Measurements from ENCODE around the gene CHL1.

CHL1 gene

GRCh38 chr3:346186-346585 is 149.6 kb downstream of the CHL1 start:
- Histone ChIP-seq H2AFZ (ENCODE audit: low read depth, low read length) (no peak overlapping the region), H3K27me3 (ENCODE audit: insufficient read depth, low read length, poor library complexity) (no peaks in the 10 kb centered on the region), H3K79me2 (ENCODE audit: insufficient read depth, low read length) (no peaks in the 10 kb centered on the region), H4K20me1 (ENCODE audit: insufficient read depth, low read length) (no peaks in the 10 kb centered on the region), H3K4me1 (ENCODE audit: insufficient read depth, low read length) (no peaks in the 10 kb centered on the region), H3K9ac (ENCODE audit: low read depth, low read length) (no peak overlapping the region), H3K4me2 (ENCODE audit: insufficient read depth, low read length) (no peak overlapping the region), H3K27ac (ENCODE audit: low read length) (no peak overlapping the region), H3K36me3 (ENCODE audit: insufficient read depth, low read length) (no peaks in the 10 kb centered on the region), H3K9me3 (ENCODE audit: insufficient read depth, low read length, severe bottlenecking) (no peaks in the 10 kb centered on the region), H3K4me3 (ENCODE audit: low read depth in 1 of 2, low read length in 2 of 2) (no peak overlapping the region)
- TF ChIP-seq EZH2 (IDR thresholded peaks at IDR 0.05; ENCODE audit: borderline replicate concordance, low read depth, low read length, severe bottlenecking) (no peak), CTCF (IDR thresholded peaks at IDR 0.05; ENCODE audit: borderline replicate concordance, extremely low read depth, low read length, poor library complexity, severe bottlenecking) (no peak)
- no peak for ATAC-seq (ENCODE audit: insufficient read depth, low read depth)
- no peak for DNase-seq

- Histone ChIP-seq H3K4me3 (ENCODE audit: low read depth in 1 of 2, low read length in 2 of 2) (no peak overlapping the region), H3K4me2 (ENCODE audit: insufficient read depth, low read length) (no peak overlapping the region), H4K20me1 (ENCODE audit: insufficient read depth, low read length) (no peaks in the 10 kb centered on the region), H3K9me3 (ENCODE audit: insufficient read depth, low read length, severe bottlenecking) (no peaks in the 10 kb centered on the region), H3K9ac (ENCODE audit: low read depth, low read length) (no peak overlapping the region), H3K27ac (ENCODE audit: low read length) (no peak overlapping the region), H3K36me3 (ENCODE audit: insufficient read depth, low read length) (no peaks in the 10 kb centered on the region), H3K79me2 (ENCODE audit: insufficient read depth, low read length) (no peaks in the 10 kb centered on the region), H2AFZ (ENCODE audit: low read depth, low read length) (no peak overlapping the region), H3K4me1 (ENCODE audit: insufficient read depth, low read length) (no peaks in the 10 kb centered on the region), H3K27me3 (ENCODE audit: insufficient read depth, low read length, poor library complexity) (no peaks in the 10 kb centered on the region)
- TF ChIP-seq CTCF (IDR thresholded peaks at IDR 0.05; ENCODE audit: borderline replicate concordance, extremely low read depth, low read length, poor library complexity, severe bottlenecking): no peak
- TF ChIP-seq EZH2 (IDR thresholded peaks at IDR 0.05; ENCODE audit: borderline replicate concordance, low read depth, low read length, severe bottlenecking): no peak
- no peak for ATAC-seq (ENCODE audit: insufficient read depth, low read depth)
- DNase-seq: no peak
These were observed 151.0 kb downstream of the CHL1 start for GRCh38 chr3:347581-347980.

GRCh38 chr3:350871-351371 is 154.4 kb downstream of the CHL1 start:
- Histone ChIP-seq H4K20me1 (ENCODE audit: insufficient read depth, low read length) (no peaks in the 10 kb centered on the region), H3K4me3 (ENCODE audit: low read depth in 1 of 2, low read length in 2 of 2) (no peak overlapping the region), H3K4me2 (ENCODE audit: insufficient read depth, low read length) (no peak overlapping the region), H3K9me3 (ENCODE audit: insufficient read depth, low read length, severe bottlenecking) (no peaks in the 10 kb centered on the region), H3K27ac (ENCODE audit: low read length) (no peak overlapping the region), H3K27me3 (ENCODE audit: insufficient read depth, low read length, poor library complexity) (no peaks in the 10 kb centered on the region), H3K36me3 (ENCODE audit: insufficient read depth, low read length) (no peaks in the 10 kb centered on the region), H2AFZ (ENCODE audit: low read depth, low read length) (no peak overlapping the region), H3K79me2 (ENCODE audit: insufficient read depth, low read length) (no peaks in the 10 kb centered on the region), H3K9ac (ENCODE audit: low read depth, low read length) (no peak overlapping the region), H3K4me1 (ENCODE audit: insufficient read depth, low read length) (no peaks in the 10 kb centered on the region)
- DNase-seq (no peak), ATAC-seq (ENCODE audit: insufficient read depth, low read depth) (no peak)
- TF ChIP-seq EZH2 (IDR thresholded peaks at IDR 0.05; ENCODE audit: borderline replicate concordance, low read depth, low read length, severe bottlenecking): no peak
- TF ChIP-seq CTCF (IDR thresholded peaks at IDR 0.05; ENCODE audit: borderline replicate concordance, extremely low read depth, low read length, poor library complexity, severe bottlenecking): no peak

- TF ChIP-seq EZH2 (IDR thresholded peaks at IDR 0.05; ENCODE audit: borderline replicate concordance, low read depth, low read length, severe bottlenecking) (no peak), CTCF (IDR thresholded peaks at IDR 0.05; ENCODE audit: borderline replicate concordance, extremely low read depth, low read length, poor library complexity, severe bottlenecking) (no peak)
- H2AFZ ChIP-seq (ENCODE audit: low read depth, low read length): no peak overlapping the region
These were observed 156.0 kb downstream of the CHL1 start for GRCh38 chr3:352599-352998.

More at GRCh38 chr3:352599-352998, 156.0 kb downstream of the CHL1 start:
- Histone ChIP-seq H3K4me2 (ENCODE audit: insufficient read depth, low read length) (no peak overlapping the region), H4K20me1 (ENCODE audit: insufficient read depth, low read length) (no peaks in the 10 kb centered on the region), H3K4me1 (ENCODE audit: insufficient read depth, low read length) (no peaks in the 10 kb centered on the region), H3K4me3 (ENCODE audit: low read depth in 1 of 2, low read length in 2 of 2) (no peak overlapping the region), H3K27me3 (ENCODE audit: insufficient read depth, low read length, poor library complexity) (no peaks in the 10 kb centered on the region), H3K9me3 (ENCODE audit: insufficient read depth, low read length, severe bottlenecking) (no peaks in the 10 kb centered on the region), H3K36me3 (ENCODE audit: insufficient read depth, low read length) (no peaks in the 10 kb centered on the region), H3K9ac (ENCODE audit: low read depth, low read length) (no peak overlapping the region), H3K79me2 (ENCODE audit: insufficient read depth, low read length) (no peaks in the 10 kb centered on the region), H3K27ac (ENCODE audit: low read length) (no peak overlapping the region)
- ATAC-seq (ENCODE audit: insufficient read depth, low read depth) (no peak), DNase-seq (no peak)

Measured in DND-41 (cell line).